GM12891 (cell line): Measurements from ENCODE around the gene SPACA6.

Source experiments
- POLR2A ChIP-seq: IDR thresholded peaks from 2 replicates; pipeline ENCODE4 v1.6.1; 2011; ENCODE audit warnings: low read depth, low read length, control low read depth
- POLR2AphosphoS5 ChIP-seq: IDR thresholded peaks from 2 replicates; pipeline ENCODE4 v1.6.1; 2011; ENCODE audit warnings: low read depth, low read length, control low read depth
- TAF1 ChIP-seq: IDR thresholded peaks from 2 replicates; pipeline ENCODE4 v1.6.1; 2011; ENCODE audit warnings: low read depth, low read length, control low read depth

DNA sequence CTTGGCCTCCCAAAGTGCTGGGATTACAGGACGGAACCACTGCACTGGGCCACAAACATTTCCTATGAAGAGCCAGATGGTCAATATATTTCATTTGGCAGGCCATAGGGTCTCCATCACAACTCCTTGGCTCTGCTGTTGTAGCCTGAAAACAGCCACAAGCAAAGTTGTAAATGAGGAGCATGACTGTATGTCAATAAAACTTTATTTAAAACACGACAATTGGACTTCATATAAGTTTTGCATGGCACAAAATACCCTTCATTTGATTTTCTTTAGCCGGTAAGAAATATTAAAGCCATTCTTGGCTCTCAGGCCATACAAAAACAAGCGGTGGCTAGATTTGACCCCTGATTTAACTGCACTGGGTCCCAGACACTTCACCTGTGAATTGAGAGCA, 61.6 kb downstream of the SPACA6 start:
- TF ChIP-seq POLR2A = no peak
- TF ChIP-seq POLR2AphosphoS5 = no peak
- no peak for TF ChIP-seq TAF1
